GM19099 (cell line): ENCODE measurements around the gene CFAP410.

Experiments
- POLR2A ChIP-seq: IDR thresholded peaks from 3 replicates; pipeline ENCODE4 v1.6.1; 2011; ENCODE audit warnings: low read depth; ENCODE audit not compliant: insufficient read length; ENCODE audit errors: extremely low read depth

CFAP410 gene

GRCh38 chr21:44329971-44330681 lies 9.1 kb downstream of the CFAP410 start:
- TF ChIP-seq POLR2A, result peak; percentile 6

- no peak for TF ChIP-seq POLR2A
Observed at GRCh38 chr21:44329086-44329889, 9.9 kb downstream of the CFAP410 start.

GRCh38 chr21:44328242-44328895 lies 10.8 kb downstream of the CFAP410 start:
- TF ChIP-seq POLR2A, result no peak

GRCh38 chr21:44327603-44327974 lies 11.6 kb downstream of the CFAP410 start:
- no peak for TF ChIP-seq POLR2A

- no peak for TF ChIP-seq POLR2A
Observed at GRCh38 chr21:44326716-44327602, 12.2 kb downstream of the CFAP410 start.

- TF ChIP-seq POLR2A, result no peak
Observed at GRCh38 chr21:44326272-44326647, 12.9 kb downstream of the CFAP410 start.

GRCh38 chr21:44325386-44326271 lies 13.6 kb downstream of the CFAP410 start:
- no peak for TF ChIP-seq POLR2A

GRCh38 chr21:44324854-44325107 lies 14.4 kb downstream of the CFAP410 start:
- TF ChIP-seq POLR2A, result no peak

- no peak for TF ChIP-seq POLR2A
Observed at GRCh38 chr21:44324106-44324853, 14.9 kb downstream of the CFAP410 start.

GRCh38 chr21:44323591-44323990 lies 15.6 kb downstream of the CFAP410 start:
- TF ChIP-seq POLR2A, result no peak

GRCh38 chr21:44322621-44323325 lies 16.4 kb downstream of the CFAP410 start:
- TF ChIP-seq POLR2A, result no peak

GRCh38 chr21:44321846-44322450 lies 17.2 kb downstream of the CFAP410 start:
- no peak for TF ChIP-seq POLR2A
